ENCODE data around the gene WASF3. TPM values are rescaled to one million over a fixed set of nuclear protein-coding genes. Genes with fewer than 3 reads are reported as not detected.

The WASF3 gene
- total RNA-seq, 1 experiment from 2014 or later: 4.6 TPM

DNA sequence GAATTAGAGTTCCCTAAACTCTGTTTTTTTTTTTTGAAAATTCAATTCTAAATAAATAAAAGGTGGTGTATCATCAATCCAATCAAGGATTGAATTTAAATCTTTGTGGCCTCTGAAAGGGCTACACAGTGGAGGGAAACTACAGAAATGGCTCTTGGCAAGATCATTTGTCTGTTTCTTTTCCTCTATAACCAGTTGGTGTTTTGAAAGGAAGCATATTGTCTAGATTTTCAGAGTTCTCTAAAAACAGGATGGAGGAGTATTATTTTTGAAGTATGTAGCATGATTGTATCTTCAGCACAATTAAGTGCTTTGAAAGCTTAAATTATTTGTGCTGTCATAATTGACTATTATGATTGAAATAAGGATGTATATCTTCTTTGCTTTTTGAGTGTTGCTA lies 29.8 kb downstream of the WASF3 start:
- POLR2A ChIA-PET (ENCODE audit: low non-redundant PET): no interaction called here
- CTCF ChIA-PET: no interaction called here
- no peaks in the 10 kb centered on the region for H3K4me1 ChIP-seq (ENCODE audit: insufficient read depth, low read length, poor library complexity, severe bottlenecking)
- intact Hi-C loops (cut with micrococcal nuclease; ENCODE audit: unreplicated experiment): no loop called here
- H3K9me3 ChIP-seq (ENCODE audit: low read depth, low read length, poor library complexity, severe bottlenecking): no peaks in the 10 kb centered on the region
- no peak overlapping the region for H3K4me3 ChIP-seq (ENCODE audit: low read depth, low read length, poor library complexity, severe bottlenecking)
- no peak for DNase-seq (ENCODE audit: low spot score)
- no peak for TF ChIP-seq CTCF (conservative IDR thresholded peaks at IDR 0.05; ENCODE audit: low read depth, low read length)
- TF ChIP-seq EZH2 (IDR thresholded peaks at IDR 0.05; ENCODE audit: borderline replicate concordance, low read depth, low read length, poor library complexity, severe bottlenecking): no peak
- H3K27ac ChIP-seq (ENCODE audit: low read depth, low read length, poor library complexity, severe bottlenecking): no peak overlapping the region
- no TSS peak for BruUV-seq (replicated peaks)
- H3K36me3 ChIP-seq (ENCODE audit: insufficient read depth, low read length, poor library complexity, severe bottlenecking): no peaks in the 10 kb centered on the region
- peaks cover 16% of the 10 kb centered on the region for H3K27me3 ChIP-seq (replicated peaks; ENCODE audit: insufficient read depth, low read depth, low read length, poor library complexity)

DNA sequence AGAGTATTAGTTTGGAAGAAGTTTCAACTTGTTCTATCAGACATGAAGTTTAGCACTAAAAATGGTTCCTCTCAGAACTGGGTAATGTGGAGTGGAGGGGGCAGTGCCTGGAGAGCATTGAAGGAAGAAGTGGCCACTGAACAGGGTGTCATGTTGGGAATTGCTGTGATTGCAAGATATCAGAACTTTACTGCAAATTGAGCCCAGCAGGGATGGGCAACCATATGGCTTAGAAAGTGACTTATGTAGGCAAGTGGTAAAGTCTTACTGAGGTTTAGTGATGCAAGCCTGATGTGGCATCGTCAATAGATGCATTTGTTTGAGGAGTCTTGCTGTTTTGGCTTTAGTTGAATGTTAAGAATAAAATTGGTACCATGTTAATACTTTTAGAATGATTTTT lies 31.7 kb downstream of the WASF3 start:
- Histone ChIP-seq H3K36me3 (ENCODE audit: insufficient read depth, low read length, poor library complexity, severe bottlenecking) (no peaks in the 10 kb centered on the region), H3K9me3 (ENCODE audit: low read depth, low read length, poor library complexity, severe bottlenecking) (no peaks in the 10 kb centered on the region), H3K27ac (ENCODE audit: low read depth, low read length, poor library complexity, severe bottlenecking) (no peak overlapping the region), H3K4me3 (ENCODE audit: low read depth, low read length, poor library complexity, severe bottlenecking) (no peak overlapping the region), H3K4me1 (ENCODE audit: insufficient read depth, low read length, poor library complexity, severe bottlenecking) (no peaks in the 10 kb centered on the region), H3K27me3 (replicated peaks; ENCODE audit: insufficient read depth, low read depth, low read length, poor library complexity) (peaks cover 23% of the 10 kb centered on the region)
- no peak for TF ChIP-seq CTCF (conservative IDR thresholded peaks at IDR 0.05; ENCODE audit: low read depth, low read length)
- no peak for TF ChIP-seq EZH2 (IDR thresholded peaks at IDR 0.05; ENCODE audit: borderline replicate concordance, low read depth, low read length, poor library complexity, severe bottlenecking)
- CTCF ChIA-PET: no interaction called here
- DNase-seq (ENCODE audit: low spot score): no peak
- intact Hi-C loops (cut with micrococcal nuclease; ENCODE audit: unreplicated experiment): no loop called here
- BruUV-seq (replicated peaks): no TSS peak
- POLR2A ChIA-PET (ENCODE audit: low non-redundant PET): no interaction called here

DNA sequence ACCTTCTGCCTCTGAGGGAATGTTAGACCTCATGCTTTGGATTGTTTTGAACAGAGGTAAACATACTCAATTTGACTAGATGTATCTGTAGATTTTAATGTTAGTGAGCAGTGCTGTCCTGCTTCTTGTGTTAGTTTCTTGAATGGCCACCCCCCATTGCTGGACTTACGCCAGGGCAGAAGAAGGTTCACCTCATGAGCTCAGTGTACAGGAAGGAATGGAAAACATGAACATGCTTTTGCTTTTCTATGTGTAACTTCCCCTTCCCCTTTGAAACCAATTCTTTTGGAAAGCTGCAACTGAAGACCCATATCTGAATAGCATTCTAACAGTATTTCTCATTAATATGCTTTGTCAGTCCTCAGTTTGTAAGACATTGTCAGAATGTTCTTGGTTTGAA lies 32.3 kb downstream of the WASF3 start:
- no peak for DNase-seq (ENCODE audit: low spot score)
- H3K27me3 ChIP-seq (replicated peaks; ENCODE audit: insufficient read depth, low read depth, low read length, poor library complexity): peaks cover 23% of the 10 kb centered on the region
- no peak overlapping the region for H3K27ac ChIP-seq (ENCODE audit: low read depth, low read length, poor library complexity, severe bottlenecking)
- TF ChIP-seq EZH2 (IDR thresholded peaks at IDR 0.05; ENCODE audit: borderline replicate concordance, low read depth, low read length, poor library complexity, severe bottlenecking) (no peak), CTCF (conservative IDR thresholded peaks at IDR 0.05; ENCODE audit: low read depth, low read length) (no peak)
- no peak overlapping the region for H3K4me3 ChIP-seq (ENCODE audit: low read depth, low read length, poor library complexity, severe bottlenecking)
- H3K9me3 ChIP-seq (ENCODE audit: low read depth, low read length, poor library complexity, severe bottlenecking): no peaks in the 10 kb centered on the region
- POLR2A ChIA-PET (ENCODE audit: low non-redundant PET): no interaction called here
- CTCF ChIA-PET: no interaction called here
- no peaks in the 10 kb centered on the region for H3K4me1 ChIP-seq (ENCODE audit: insufficient read depth, low read length, poor library complexity, severe bottlenecking)
- intact Hi-C loops (cut with micrococcal nuclease; ENCODE audit: unreplicated experiment): no loop called here
- no peaks in the 10 kb centered on the region for H3K36me3 ChIP-seq (ENCODE audit: insufficient read depth, low read length, poor library complexity, severe bottlenecking)
- BruUV-seq (replicated peaks): no TSS peak

All from A673 (cell line).